HG02571 (cell line): ENCODE results near the gene LRRC59.
"Not testable (repeated sequence)": the region's sequence is repeated elsewhere in the genome, so short reads cannot be mapped to it uniquely, and the experiment has no call there.

ENCODE experiments used
- ATAC-seq: cut with Tn5 transposase; IDR thresholded peaks from one replicate; pipeline ENCODE4 v1.9.1; 2021; ENCODE audit warnings: mild to moderate bottlenecking, moderate library complexity; ENCODE audit not compliant: unreplicated experiment

Gene LRRC59

GRCh38 chr17:50424996-50425681, 27.8 kb upstream of the LRRC59 start:
- peak; percentile 15 for ATAC-seq

- ATAC-seq: no peak
Measured at GRCh38 chr17:50424246-50424995, 27.1 kb upstream of the LRRC59 start.

- no peak for ATAC-seq
Measured at GRCh38 chr17:50423553-50424159, 26.3 kb upstream of the LRRC59 start.

- ATAC-seq: no peak
Measured at GRCh38 chr17:50422738-50423137, 25.4 kb upstream of the LRRC59 start.

GRCh38 chr17:50421308-50422051, 24.2 kb upstream of the LRRC59 start:
- ATAC-seq: no peak

- ATAC-seq: no peak
Measured at GRCh38 chr17:50420419-50421112, 23.2 kb upstream of the LRRC59 start.

- ATAC-seq: not testable (repeated sequence)
Measured at GRCh38 chr17:50419577-50419976, 22.3 kb upstream of the LRRC59 start.

- no peak for ATAC-seq
Measured at GRCh38 chr17:50414808-50415207, 17.5 kb upstream of the LRRC59 start.

GRCh38 chr17:50412188-50412732, 14.9 kb upstream of the LRRC59 start:
- ATAC-seq: no peak

- no peak for ATAC-seq
Measured at GRCh38 chr17:50407921-50408320, 10.6 kb upstream of the LRRC59 start.

GRCh38 chr17:50406578-50406977, 9.3 kb upstream of the LRRC59 start:
- ATAC-seq: no peak

GRCh38 chr17:50405351-50405750, 8.0 kb upstream of the LRRC59 start:
- ATAC-seq: not testable (repeated sequence)

GRCh38 chr17:50399591-50399990, 2.3 kb upstream of the LRRC59 start:
- ATAC-seq: not testable (repeated sequence)

GRCh38 chr17:50398672-50399071, 1.3 kb upstream of the LRRC59 start:
- not testable (repeated sequence) for ATAC-seq

- no peak for ATAC-seq
Measured at GRCh38 chr17:50397919-50398285, 579 bp upstream of the LRRC59 start.

- ATAC-seq: no peak
Measured at GRCh38 chr17:50396261-50397110, 837 bp downstream of the LRRC59 start.

- ATAC-seq: no peak
Measured at GRCh38 chr17:50394711-50395110, 2.6 kb downstream of the LRRC59 start.

- no peak for ATAC-seq
Measured at GRCh38 chr17:50393700-50394099, 3.6 kb downstream of the LRRC59 start.

- ATAC-seq: no peak
Measured at GRCh38 chr17:50392621-50393020, 4.7 kb downstream of the LRRC59 start.

GRCh38 chr17:50389534-50389933, 7.8 kb downstream of the LRRC59 start:
- no peak for ATAC-seq
